HG03575 (cell line): ENCODE results near the gene MARK2.

Experiments used
- ATAC-seq: cut with Tn5 transposase; IDR thresholded peaks from one replicate; pipeline ENCODE4 v1.9.1; 2021; ENCODE audit not compliant: unreplicated experiment, insufficient number of reproducible peaks, low FRiP score; ENCODE audit errors: extremely low read depth

The MARK2 gene

GRCh38 chr11:63874511-63874910 is 35.6 kb downstream of the MARK2 start:
- no peak for ATAC-seq

- ATAC-seq: no peak
These were observed 36.7 kb downstream of the MARK2 start for GRCh38 chr11:63875506-63876065.

DNA sequence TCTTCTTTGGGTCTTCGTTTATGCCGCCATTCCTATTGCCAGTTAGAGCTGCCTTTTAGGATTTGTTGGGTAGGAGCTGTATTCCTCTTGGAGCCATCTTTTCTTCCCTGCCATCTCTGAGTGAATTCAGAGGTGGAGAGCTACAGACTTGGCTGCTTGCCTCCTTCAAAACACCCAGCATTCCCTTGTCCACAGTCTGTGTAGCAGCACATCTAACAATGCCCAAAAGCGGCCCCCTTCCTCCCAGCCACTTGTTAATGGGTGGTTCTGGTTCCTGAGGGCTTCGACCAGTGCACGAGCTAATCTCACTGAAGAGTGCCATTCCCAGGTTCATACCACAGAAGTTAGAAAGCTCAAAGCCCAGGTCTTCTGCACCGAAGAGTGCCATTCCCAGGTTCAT is 37.7 kb downstream of the MARK2 start:
- ATAC-seq: no peak

- ATAC-seq: no peak
These were observed 38.8 kb downstream of the MARK2 start for GRCh38 chr11:63877658-63878241.

DNA sequence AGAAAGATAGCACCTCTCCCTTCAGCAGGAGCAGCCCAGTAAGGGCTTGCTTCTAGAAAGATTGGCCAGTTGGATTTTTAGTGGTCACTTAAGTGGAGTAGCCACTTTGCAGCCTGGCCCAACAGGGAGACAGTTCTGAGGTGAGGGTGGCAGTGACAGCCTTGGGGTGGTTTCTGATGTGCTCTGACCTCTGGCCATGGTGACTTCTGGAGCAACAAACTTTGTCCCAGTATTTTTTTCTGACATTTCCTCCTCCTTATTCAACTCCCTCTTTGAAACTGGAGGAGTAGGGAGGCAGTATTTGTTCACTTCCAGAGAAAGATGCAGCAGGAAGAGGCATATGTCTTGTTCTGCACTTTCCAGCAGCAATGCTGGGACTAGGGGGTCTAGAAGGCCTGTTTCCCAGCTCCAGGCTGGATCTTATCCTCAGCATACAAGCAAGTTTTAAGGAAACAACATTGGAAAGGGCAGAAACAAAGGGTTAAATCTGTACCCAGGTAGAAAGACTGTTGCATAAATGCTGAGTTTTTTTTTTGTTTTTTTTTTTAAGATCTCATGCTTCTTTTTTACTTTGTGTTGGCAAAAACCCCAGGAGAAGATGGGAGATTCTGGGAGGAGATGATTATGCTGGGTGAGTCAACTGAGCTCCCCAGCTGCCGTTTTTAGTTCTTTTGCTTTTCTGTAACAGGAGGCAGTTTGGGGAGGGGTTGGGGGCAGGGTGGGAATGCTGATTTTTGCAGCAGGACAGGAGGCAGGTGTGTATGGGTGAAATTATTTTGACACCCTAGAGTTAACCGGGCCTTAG is 40.9 kb downstream of the MARK2 start:
- no peak for ATAC-seq

- ATAC-seq: no peak
These were observed 41.5 kb downstream of the MARK2 start for GRCh38 chr11:63880403-63880790.

- no peak for ATAC-seq
These were observed 43.8 kb downstream of the MARK2 start for GRCh38 chr11:63882555-63883242.

DNA sequence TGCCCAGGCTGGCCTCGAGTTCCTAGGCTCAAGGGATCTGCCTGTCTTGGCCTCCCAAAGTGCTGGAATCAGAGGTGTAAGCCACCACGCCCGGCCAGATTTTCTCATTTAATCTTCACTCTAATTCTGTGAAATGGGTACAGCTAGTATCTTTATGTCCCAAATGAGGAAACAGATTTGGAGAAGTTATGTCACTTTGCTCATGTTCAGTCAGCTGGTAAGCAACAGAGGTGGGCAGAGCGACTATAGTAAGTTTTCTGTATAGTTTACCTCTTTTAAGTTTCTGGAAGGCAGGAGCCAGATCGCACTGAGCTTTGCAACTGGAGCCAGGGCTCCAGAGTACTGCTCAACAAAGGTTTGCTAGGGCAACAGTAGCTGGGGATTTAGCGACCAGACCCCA is 44.9 kb downstream of the MARK2 start:
- ATAC-seq: no peak

GRCh38 chr11:63884196-63884932 is 45.5 kb downstream of the MARK2 start:
- ATAC-seq: no peak

DNA sequence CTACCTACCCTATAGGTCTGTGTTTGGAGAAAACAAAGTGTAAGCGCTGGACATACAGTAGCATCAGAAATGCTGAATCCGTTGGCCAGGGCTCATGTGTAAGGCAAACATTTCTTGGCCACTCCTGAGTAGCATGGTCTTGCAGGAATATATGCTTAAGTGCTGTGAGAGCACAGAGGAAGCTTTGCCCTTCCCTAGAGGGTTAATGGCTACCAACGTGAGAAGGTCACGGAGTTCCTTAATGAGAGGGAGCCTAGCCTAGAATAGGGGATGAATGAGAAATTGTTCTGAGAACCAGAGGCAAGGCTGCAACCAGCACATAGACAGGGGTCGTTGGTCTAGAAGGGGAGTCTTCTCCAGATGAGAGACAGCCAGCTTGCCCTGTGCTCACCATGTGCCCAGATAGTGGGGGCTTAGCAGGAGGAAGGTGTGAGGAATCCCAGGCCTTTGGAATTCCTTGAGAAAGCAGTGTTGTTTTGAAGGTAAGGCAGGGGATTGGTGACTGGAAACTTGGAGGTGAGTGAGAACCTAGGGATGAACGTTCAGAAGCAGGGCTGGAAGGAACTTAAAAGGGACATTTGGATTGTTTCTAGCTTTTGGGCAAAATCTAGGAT is 48.6 kb downstream of the MARK2 start:
- ATAC-seq: no peak

GRCh38 chr11:63888170-63889086 is 49.5 kb downstream of the MARK2 start:
- no peak for ATAC-seq

- no peak for ATAC-seq
These were observed 50.4 kb downstream of the MARK2 start for GRCh38 chr11:63889344-63889743.

DNA sequence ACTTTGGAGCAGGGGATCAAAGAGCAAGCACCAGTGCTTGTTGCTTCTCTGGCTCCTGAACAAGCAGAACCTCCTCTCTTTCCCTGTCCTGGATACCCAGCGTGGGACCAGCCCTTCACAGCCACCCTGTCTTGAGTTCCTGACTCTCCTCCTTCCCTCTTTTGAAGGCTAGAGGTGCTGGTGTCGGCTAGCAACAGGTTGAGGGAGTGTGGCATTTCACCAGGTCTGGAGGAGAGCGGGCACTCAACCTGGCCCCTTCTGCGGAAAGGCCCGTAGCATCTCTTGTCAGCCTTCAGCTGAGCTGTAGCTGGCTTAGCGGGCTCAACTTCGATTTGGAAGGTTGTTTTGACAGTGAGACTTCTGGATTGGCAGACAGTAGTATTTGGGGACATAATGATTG is 51.5 kb downstream of the MARK2 start:
- no peak for ATAC-seq

DNA sequence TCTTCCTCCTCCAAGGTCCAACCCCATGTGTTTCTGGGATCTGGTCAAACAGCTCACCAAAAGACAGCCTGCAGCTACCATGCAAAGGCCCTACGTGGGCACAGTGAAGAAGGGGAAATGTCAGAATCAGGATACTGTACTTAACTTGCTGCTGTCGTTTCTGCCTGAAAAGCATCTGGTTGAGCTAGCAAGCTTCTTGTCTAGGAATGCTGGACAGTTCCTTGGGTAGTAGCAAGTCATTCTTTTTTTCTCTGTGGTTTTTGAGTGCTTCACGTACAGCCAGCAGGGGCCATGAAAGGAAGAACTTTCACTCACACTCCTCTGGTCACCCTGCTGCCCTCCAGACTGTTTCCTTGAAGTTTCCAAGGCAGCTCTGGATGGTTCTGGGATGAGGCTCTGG is 53.3 kb downstream of the MARK2 start:
- no peak for ATAC-seq

GRCh38 chr11:63893355-63893754 is 54.4 kb downstream of the MARK2 start:
- no peak for ATAC-seq

GRCh38 chr11:63896071-63896470 is 57.2 kb downstream of the MARK2 start:
- no peak for ATAC-seq

- ATAC-seq: no peak
These were observed 58.7 kb downstream of the MARK2 start for GRCh38 chr11:63897459-63898146.
